DOHH2 (cell line): ENCODE data around the gene LAMA2.

Experiments used
- H3F3A ChIP-seq: fragments of 200-600 bp; sonication (generic), shearing (Covaris generic); 2 replicates; pipeline ENCODE4 v1.6.0; 2016; ENCODE audit warnings: antibody characterized with exemption, mild to moderate bottlenecking; ENCODE audit not compliant: control insufficient read depth, insufficient read depth
- H3K27ac ChIP-seq: fragments of 200-600 bp; sonication (generic); 2 replicates; pipeline ENCODE4 v1.5.1; 2014; ENCODE audit warnings: low read depth, mild to moderate bottlenecking, low read length, moderate library complexity
- H3K27me3 ChIP-seq: fragments of 200-600 bp; sonication (generic); 2 replicates; pipeline ENCODE4 v1.6.1; 2014; ENCODE audit warnings: mild to moderate bottlenecking, low read length, mixed read lengths; ENCODE audit not compliant: control insufficient read depth
- H3K36me3 ChIP-seq: fragments of 200-600 bp; sonication (generic); 2 replicates; pipeline ENCODE4 v1.6.1; 2014; ENCODE audit warnings: mild to moderate bottlenecking, low read length, moderate library complexity, mixed read lengths; ENCODE audit not compliant: control insufficient read depth
- H3K4me1 ChIP-seq: fragments of 200-600 bp; sonication (generic); 2 replicates; pipeline ENCODE4 v1.6.1; 2014; ENCODE audit warnings: mild to moderate bottlenecking, low read length, mixed read lengths; ENCODE audit not compliant: control insufficient read depth
- H3K4me2 ChIP-seq: fragments of 200-600 bp; sonication (generic); 2 replicates; pipeline ENCODE4 v1.6.0; 2014; ENCODE audit warnings: mild to moderate bottlenecking, low read length, moderate library complexity
- H3K4me3 ChIP-seq: fragments of 200-600 bp; sonication (generic); 2 replicates; pipeline ENCODE4 v1.5.1; 2014; ENCODE audit warnings: mild to moderate bottlenecking, low read length, mixed read lengths
- H3K79me2 ChIP-seq: fragments of 200-600 bp; sonication (generic); 2 replicates; pipeline ENCODE4 v1.6.1; 2014; ENCODE audit warnings: mild to moderate bottlenecking, low read length, mixed read lengths; ENCODE audit not compliant: control insufficient read depth
- H3K9me2 ChIP-seq: fragments of 200-600 bp; sonication (generic); replicated peaks from 2 replicates; pipeline ENCODE4 v1.6.1; 2014; ENCODE audit warnings: mild to moderate bottlenecking, low read length, mixed read lengths; ENCODE audit not compliant: control insufficient read depth
- H3K9me3 ChIP-seq: fragments of 200-600 bp; sonication (generic); 2 replicates; pipeline ENCODE4 v1.6.1; 2014; ENCODE audit warnings: antibody characterized with exemption, low read length, mixed read lengths; ENCODE audit not compliant: control insufficient read depth, insufficient read depth
- H4K20me1 ChIP-seq: fragments of 200-600 bp; sonication (generic); 2 replicates; pipeline ENCODE4 v1.6.0; 2014; ENCODE audit warnings: low read depth, mild to moderate bottlenecking, antibody characterized with exemption, low read length, moderate library complexity; ENCODE audit not compliant: control insufficient read depth, insufficient read depth
- CTCF ChIP-seq: fragments of 200-600 bp; sonication (generic); IDR thresholded peaks from one replicate; pipeline ENCODE4 v1.5.1; 2014; ENCODE audit warnings: antibody characterized with exemption, mild to moderate bottlenecking, low read depth, low read length; ENCODE audit not compliant: poor library complexity, severe bottlenecking
- EZH2phosphoT487 ChIP-seq: fragments of 200-600 bp; sonication (generic); IDR thresholded peaks from 2 replicates; pipeline ENCODE4 v1.6.1; 2017; ENCODE audit warnings: borderline replicate concordance, mild to moderate bottlenecking, antibody characterized with exemption, low read length, moderate library complexity, mixed read lengths

LAMA2 gene

GRCh38 chr6:129516005-129516404 lies 633.1 kb downstream of the LAMA2 start:
- no peaks in the 10 kb centered on the region for H3K27me3 ChIP-seq
- H3K9me2 ChIP-seq: no peaks in the 10 kb centered on the region
- H3K4me3 ChIP-seq: no peak overlapping the region
- TF ChIP-seq EZH2phosphoT487 (no peak), CTCF (no peak)
- H3F3A ChIP-seq: no peaks in the 10 kb centered on the region
- H3K79me2 ChIP-seq: no peaks in the 10 kb centered on the region
- no peaks in the 10 kb centered on the region for H3K9me3 ChIP-seq
- H3K4me1 ChIP-seq: no peaks in the 10 kb centered on the region
- no peak overlapping the region for H3K27ac ChIP-seq
- H3K4me2 ChIP-seq: no peak overlapping the region
- no peaks in the 10 kb centered on the region for H3K36me3 ChIP-seq
- no peaks in the 10 kb centered on the region for H4K20me1 ChIP-seq

- Histone ChIP-seq H3K9me2 (no peaks in the 10 kb centered on the region), H3K27ac (no peak overlapping the region), H3K27me3 (no peaks in the 10 kb centered on the region), H3K36me3 (no peaks in the 10 kb centered on the region), H3K4me3 (no peak overlapping the region), H3K4me1 (no peaks in the 10 kb centered on the region), H3F3A (no peaks in the 10 kb centered on the region), H3K79me2 (no peaks in the 10 kb centered on the region), H4K20me1 (no peaks in the 10 kb centered on the region), H3K9me3 (no peaks in the 10 kb centered on the region), H3K4me2 (no peak overlapping the region)
- TF ChIP-seq CTCF: no peak
- no peak for TF ChIP-seq EZH2phosphoT487
These were observed 633.8 kb downstream of the LAMA2 start for GRCh38 chr6:129516787-129517186.

GRCh38 chr6:129517288-129517687 lies 634.4 kb downstream of the LAMA2 start:
- no peaks in the 10 kb centered on the region for H3K36me3 ChIP-seq
- H3K27ac ChIP-seq: no peak overlapping the region
- H3K4me3 ChIP-seq: no peak overlapping the region
- no peak overlapping the region for H3K4me2 ChIP-seq
- no peaks in the 10 kb centered on the region for H3K4me1 ChIP-seq
- H3K79me2 ChIP-seq: no peaks in the 10 kb centered on the region
- no peak for TF ChIP-seq EZH2phosphoT487
- TF ChIP-seq CTCF: no peak
- H4K20me1 ChIP-seq: no peaks in the 10 kb centered on the region
- no peaks in the 10 kb centered on the region for H3K27me3 ChIP-seq
- H3K9me3 ChIP-seq: no peaks in the 10 kb centered on the region
- no peaks in the 10 kb centered on the region for H3K9me2 ChIP-seq
- H3F3A ChIP-seq: no peaks in the 10 kb centered on the region

GRCh38 chr6:129519750-129520149 lies 636.8 kb downstream of the LAMA2 start:
- no peaks in the 10 kb centered on the region for H3K9me2 ChIP-seq

More at GRCh38 chr6:129519750-129520149, 636.8 kb downstream of the LAMA2 start:
- Histone ChIP-seq H3K4me2 (no peak overlapping the region), H3K27ac (no peak overlapping the region), H3K4me1 (no peaks in the 10 kb centered on the region), H3F3A (no peaks in the 10 kb centered on the region), H3K36me3 (no peaks in the 10 kb centered on the region), H3K4me3 (no peak overlapping the region), H4K20me1 (no peaks in the 10 kb centered on the region), H3K27me3 (no peaks in the 10 kb centered on the region), H3K79me2 (no peaks in the 10 kb centered on the region), H3K9me3 (no peaks in the 10 kb centered on the region)
- TF ChIP-seq EZH2phosphoT487 (no peak), CTCF (no peak)
